GM12875 (cell line): ENCODE data around the gene MVB12B.

Source experiments
- H3K4me3 ChIP-seq: one replicate; pipeline ENCODE4 v1.5.1; 2011; ENCODE audit warnings: low read depth, low read length, control low read depth
- TF ChIP-seq, protein P1 (sequence below): IDR thresholded peaks from 2 replicates; pipeline ENCODE4 v1.5.1; 2011; ENCODE audit warnings: low read depth, mild to moderate bottlenecking, control low read depth, inconsistent platforms, low read length, moderate library complexity, borderline replicate concordance; ENCODE audit not compliant: insufficient read depth

The MVB12B gene

GRCh38 chr9:126487856-126488255, 161.2 kb downstream of the MVB12B start:
- TF ChIP-seq, protein P1, sequence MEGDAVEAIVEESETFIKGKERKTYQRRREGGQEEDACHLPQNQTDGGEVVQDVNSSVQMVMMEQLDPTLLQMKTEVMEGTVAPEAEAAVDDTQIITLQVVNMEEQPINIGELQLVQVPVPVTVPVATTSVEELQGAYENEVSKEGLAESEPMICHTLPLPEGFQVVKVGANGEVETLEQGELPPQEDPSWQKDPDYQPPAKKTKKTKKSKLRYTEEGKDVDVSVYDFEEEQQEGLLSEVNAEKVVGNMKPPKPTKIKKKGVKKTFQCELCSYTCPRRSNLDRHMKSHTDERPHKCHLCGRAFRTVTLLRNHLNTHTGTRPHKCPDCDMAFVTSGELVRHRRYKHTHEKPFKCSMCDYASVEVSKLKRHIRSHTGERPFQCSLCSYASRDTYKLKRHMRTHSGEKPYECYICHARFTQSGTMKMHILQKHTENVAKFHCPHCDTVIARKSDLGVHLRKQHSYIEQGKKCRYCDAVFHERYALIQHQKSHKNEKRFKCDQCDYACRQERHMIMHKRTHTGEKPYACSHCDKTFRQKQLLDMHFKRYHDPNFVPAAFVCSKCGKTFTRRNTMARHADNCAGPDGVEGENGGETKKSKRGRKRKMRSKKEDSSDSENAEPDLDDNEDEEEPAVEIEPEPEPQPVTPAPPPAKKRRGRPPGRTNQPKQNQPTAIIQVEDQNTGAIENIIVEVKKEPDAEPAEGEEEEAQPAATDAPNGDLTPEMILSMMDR: no peak
- H3K4me3 ChIP-seq: no peak overlapping the region

DNA sequence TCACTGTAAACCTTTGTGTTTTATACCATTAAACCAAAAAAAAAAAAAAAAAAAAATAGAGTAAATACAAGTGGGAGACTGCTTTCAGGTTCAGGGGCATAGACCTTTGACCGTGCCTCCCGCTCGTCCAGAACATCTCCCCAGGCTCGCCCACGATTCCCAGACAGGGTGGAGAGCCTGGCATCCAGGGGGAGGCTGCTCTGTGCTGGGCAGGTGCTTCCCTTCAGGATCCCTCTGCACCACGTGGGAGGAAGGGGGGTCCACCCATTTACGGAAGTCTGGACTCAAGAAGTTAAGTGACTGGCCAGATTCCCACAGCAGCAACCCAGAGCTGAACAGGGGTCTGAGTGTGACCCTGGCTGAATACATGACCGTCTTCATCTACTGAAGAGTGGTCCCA, 161.7 kb downstream of the MVB12B start:
- TF ChIP-seq, protein P1: no peak
- no peak overlapping the region for H3K4me3 ChIP-seq

- H3K4me3 ChIP-seq: no peak overlapping the region
- TF ChIP-seq, protein P1: no peak
These were observed 162.3 kb downstream of the MVB12B start for GRCh38 chr9:126488881-126489404.

GRCh38 chr9:126489581-126490213, 163.1 kb downstream of the MVB12B start:
- no peak overlapping the region for H3K4me3 ChIP-seq
- TF ChIP-seq, protein P1: no peak

DNA sequence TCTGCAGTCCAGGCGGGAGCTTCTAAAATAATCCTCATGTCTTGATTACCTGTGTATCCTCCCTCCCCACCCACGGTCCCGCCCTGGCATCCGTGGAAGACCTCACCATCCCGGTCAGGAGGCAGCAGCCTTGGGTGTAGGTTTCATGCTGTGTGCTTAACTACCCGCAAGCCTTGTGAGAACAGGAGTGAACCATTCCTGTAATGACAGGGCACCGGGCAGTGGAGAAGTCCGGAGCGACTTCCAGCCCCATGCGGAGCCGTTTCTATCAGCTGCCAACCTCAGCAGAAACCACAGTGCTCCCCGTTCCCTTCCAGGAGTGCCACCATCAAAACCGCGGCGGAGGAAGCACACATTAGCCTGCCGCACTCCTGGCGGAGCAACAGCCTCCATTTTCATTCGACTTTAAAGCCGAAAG, 163.6 kb downstream of the MVB12B start:
- H3K4me3 ChIP-seq: no peak overlapping the region
- TF ChIP-seq, protein P1: no peak

DNA sequence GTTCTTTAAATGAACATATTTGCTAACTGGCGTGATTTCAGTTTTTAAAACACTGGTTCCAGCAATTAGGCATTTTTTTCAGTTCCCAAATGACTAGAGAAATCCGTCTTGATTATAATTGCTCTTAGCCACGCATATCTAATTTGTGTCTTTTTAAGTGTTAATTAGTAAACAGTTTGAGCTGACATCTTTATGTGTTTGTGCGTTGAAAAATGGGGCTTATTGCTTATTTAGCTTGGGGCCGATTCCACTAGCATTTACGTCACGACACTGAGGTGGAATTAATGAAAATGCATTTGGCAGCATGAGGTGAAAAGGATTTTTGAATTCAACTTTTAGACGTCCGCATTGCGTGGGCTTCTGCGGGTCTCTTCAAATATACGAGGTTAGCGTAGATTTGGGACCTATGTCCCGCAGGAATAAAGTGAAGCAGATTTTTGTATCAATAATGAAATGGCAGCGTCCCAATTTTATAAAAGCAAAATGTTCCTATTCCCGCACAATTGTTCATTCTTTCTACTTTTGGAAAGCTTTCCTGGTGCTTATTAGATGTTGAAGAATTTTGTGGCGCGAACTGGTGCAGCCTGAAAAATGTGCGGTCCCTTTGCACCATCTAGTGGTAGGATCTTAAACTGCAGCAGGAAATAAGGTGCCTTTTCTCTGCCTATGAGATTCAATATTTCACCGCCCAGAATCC, 164.4 kb downstream of the MVB12B start:
- TF ChIP-seq, protein P1: peak; percentile 68; the same call in 1 of the 2 replicates
- H3K4me3 ChIP-seq: no peak overlapping the region

DNA sequence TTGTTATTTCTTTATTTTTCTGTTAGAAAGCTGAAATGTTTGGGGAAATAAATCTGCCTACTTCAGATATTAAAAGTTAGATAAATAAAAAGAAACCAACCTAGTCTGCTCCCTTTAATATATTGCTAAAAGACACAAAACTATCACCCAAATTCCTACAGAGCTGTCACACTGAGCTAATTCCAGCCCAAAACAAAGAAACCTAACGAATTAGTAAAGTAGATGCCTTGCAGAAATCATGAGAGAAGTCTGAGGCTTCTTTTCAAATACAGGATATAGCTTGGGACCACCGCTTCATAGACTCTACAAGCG, 164.9 kb downstream of the MVB12B start:
- no peak overlapping the region for H3K4me3 ChIP-seq
- TF ChIP-seq, protein P1: no peak
